Spleen (tissue), 7 donors: ENCODE data around the gene SMAD7.

ENCODE experiments used
- CTCF ChIP-seq, 11 experiments: fragments of 200-600 bp in 7 of 11; fragments of 450-650 bp in 4 of 11; sonication (generic) in 4 of 11; IDR thresholded peaks in 8 of 11; conservative IDR thresholded peaks in 3 of 11; 1 replicate in 7 of 11; 2 replicates in 4 of 11; pipeline versions ENCODE4 v1.4.0 to v1.8.0; 2016 to 2021; ENCODE audit warnings: antibody characterized with exemption in 11 of 11, inconsistent platforms in 4 of 11, mild to moderate bottlenecking in 1 of 11
- POLR2A ChIP-seq, 3 donors: fragments of 450-650 bp; IDR thresholded peaks; one replicate each; pipeline ENCODE4 v1.5.1; 2017; ENCODE audit warnings: antibody characterized with exemption in 3 of 3, mild to moderate bottlenecking in 1 of 3
- donor health status: DM: no; HTN: no; CAD: no; lungs with moderate emphysema.
- donor health status: DM: no; HTN: no; CAD: no.
- donor health status: DM: no; HTN: no; CAD: no.

DNA sequence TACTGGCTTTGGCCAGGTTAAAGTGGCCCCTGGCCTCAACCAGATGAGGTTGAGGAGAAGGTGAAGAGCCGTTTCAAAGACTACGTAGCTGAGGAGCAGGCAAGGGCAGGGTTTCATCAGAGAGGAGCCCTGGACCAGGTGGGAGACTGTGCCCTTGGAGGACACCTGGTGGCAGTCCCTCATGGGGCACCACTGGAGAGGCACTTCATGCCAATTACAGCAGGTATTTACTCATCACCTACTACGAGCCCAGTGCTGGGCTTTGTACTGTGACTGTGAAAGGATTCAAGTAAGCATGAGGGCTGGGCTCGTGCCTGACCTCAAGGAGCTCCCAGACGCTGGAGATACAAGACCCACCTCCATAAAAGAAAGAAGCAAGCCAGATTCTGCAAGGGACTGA lies 37.6 kb downstream of the SMAD7 start:
- TF ChIP-seq POLR2A (IDR thresholded peaks at IDR 0.05) (no peak), CTCF (IDR thresholded peaks at IDR 0.05 in 8 of 11, conservative IDR thresholded peaks at IDR 0.05 in 3 of 11) (peak in 8 of 11 experiments; percentile 33 to 57 (median 50))
